HepG2 (cell line): ENCODE measurements around the gene NDUFB4. TPM values are rescaled to one million over a fixed set of nuclear protein-coding genes. Genes with fewer than 3 reads are reported as not detected.

ENCODE experiments used
- ATF7-NPFF ChIP-seq: sonication (generic); formaldehyde crosslinking; IDR thresholded peaks from 2 replicates; pipeline ENCODE4 v1.8.1; 2023; ENCODE audit warnings: mild to moderate bottlenecking, low read depth, missing genetic modification reagents, moderate library complexity
- DRAP1 ChIP-seq: IDR thresholded peaks from 2 replicates; pipeline ENCODE4 v1.6.1; 2016; ENCODE audit warnings: missing genetic modification reagents, missing compliant biosample characterization
- ELF3 ChIP-seq: IDR thresholded peaks from 2 replicates; pipeline ENCODE4 v1.6.1; 2016; ENCODE audit warnings: missing genetic modification reagents, missing compliant biosample characterization
- ETV5 ChIP-seq: IDR thresholded peaks from 2 replicates; pipeline ENCODE4 v1.6.1; 2018; ENCODE audit warnings: missing biosample characterization, missing genetic modification reagents, inconsistent platforms, borderline replicate concordance
- FOSL1 ChIP-seq: sonication (generic); formaldehyde crosslinking; IDR thresholded peaks from 2 replicates; pipeline ENCODE4 v1.9.0; 2021; ENCODE audit warnings: missing genetic modification reagents, borderline replicate concordance
- HBP1 ChIP-seq: IDR thresholded peaks from 2 replicates; pipeline ENCODE4 v1.6.1; 2016; ENCODE audit warnings: low read depth, control low read depth
- HES4 ChIP-seq: sonication (generic); formaldehyde crosslinking; IDR thresholded peaks from 2 replicates; pipeline ENCODE4 v1.9.0; 2021; ENCODE audit warnings: mild to moderate bottlenecking, missing genetic modification reagents, borderline replicate concordance
- KDM1A ChIP-seq: IDR thresholded peaks from 2 replicates; pipeline ENCODE4 v1.6.1; 2016; ENCODE audit warnings: missing compliant biosample characterization
- KDM2A ChIP-seq: sonication (generic); formaldehyde crosslinking; IDR thresholded peaks from 2 replicates; pipeline ENCODE4 v1.4.0; 2020; ENCODE audit warnings: low read depth, missing genetic modification reagents, borderline replicate concordance
- KLF12 ChIP-seq: sonication (generic); formaldehyde crosslinking; IDR thresholded peaks from 2 replicates; pipeline ENCODE4 v1.4.0; 2020; ENCODE audit warnings: missing genetic modification reagents, borderline replicate concordance
- PATZ1 ChIP-seq: sonication (generic); formaldehyde crosslinking; IDR thresholded peaks from 2 replicates; pipeline ENCODE4 v1.4.0; 2020; ENCODE audit warnings: missing genetic modification reagents
- POGZ ChIP-seq: sonication (generic); formaldehyde crosslinking; IDR thresholded peaks from 2 replicates; pipeline ENCODE4 v1.4.0; 2020; ENCODE audit warnings: mild to moderate bottlenecking, missing genetic modification reagents
- SMARCE1 ChIP-seq: fragments of 450-650 bp; IDR thresholded peaks from 2 replicates; pipeline ENCODE4 v1.6.1; 2017; ENCODE audit warnings: borderline replicate concordance
- SOX6 ChIP-seq, 2 experiments: fragments of 450-650 bp in 1 of 2; sonication (generic) in 1 of 2; formaldehyde crosslinking in 1 of 2; IDR thresholded peaks; 2 replicates each; pipeline versions ENCODE4 v1.4.0 to v1.6.1; 2017 to 2020; ENCODE audit warnings: antibody characterized with exemption in 1 of 2, mild to moderate bottlenecking in 1 of 2, missing genetic modification reagents in 1 of 2
- THRA ChIP-seq: sonication (generic); formaldehyde crosslinking; IDR thresholded peaks from 2 replicates; pipeline ENCODE4 v1.4.0; 2020; ENCODE audit warnings: missing genetic modification reagents, borderline replicate concordance
- ZNF414 ChIP-seq: sonication (generic); formaldehyde crosslinking; IDR thresholded peaks from 2 replicates; pipeline ENCODE4 v1.5.0; 2020; ENCODE audit warnings: missing genetic modification reagents
- ZNF563 ChIP-seq: sonication (generic); formaldehyde crosslinking; IDR thresholded peaks from 2 replicates; pipeline ENCODE4 v1.8.0; 2022; ENCODE audit warnings: mild to moderate bottlenecking, moderate library complexity, missing genetic modification reagents
- ZNF629 ChIP-seq: sonication (generic); formaldehyde crosslinking; conservative IDR thresholded peaks from 2 replicates; pipeline ENCODE4 v1.5.0; 2020; ENCODE audit warnings: missing genetic modification reagents
- ZNF850 ChIP-seq: sonication (generic); formaldehyde crosslinking; conservative IDR thresholded peaks from 2 replicates; pipeline ENCODE4 v1.9.0; 2021; ENCODE audit warnings: mild to moderate bottlenecking, missing genetic modification reagents
- ZSCAN25 ChIP-seq: sonication (generic); formaldehyde crosslinking; IDR thresholded peaks from 2 replicates; pipeline ENCODE4 v1.8.0; 2022; ENCODE audit warnings: mild to moderate bottlenecking, missing genetic modification reagents
- ZSCAN5A ChIP-seq: sonication (generic); formaldehyde crosslinking; IDR thresholded peaks from 2 replicates; pipeline ENCODE4 v1.8.0; 2022; ENCODE audit warnings: mild to moderate bottlenecking, missing genetic modification reagents, borderline replicate concordance
- polyA plus RNA-seq, 8 experiments: library from polyadenylated mRNA; depleted of rRNA in 3 of 8; stranded (reverse) in 7 of 8; unstranded in 1 of 8; fragments of >200 nt; fragmentation: Illumina TruSeq in 4 of 8; extraction: Trizol in 4 of 8; gene quantifications; 2 replicates each; pipeline versions ENCODE4 v1.2.1 to v1.2.3, GENCODE V29; 2011 to 2016; ENCODE audit warnings: low read depth in 4 of 8, missing spikeins in 1 of 8, mixed read lengths in 1 of 8; ENCODE audit not compliant: insufficient read depth in 1 of 8
- total RNA-seq, 5 experiments: library from RNA; depleted of rRNA; stranded (reverse); fragments of >200 nt; fragmentation: Illumina TruSeq; extraction: Trizol; gene quantifications; 2 replicates each; pipeline ENCODE4 v1.2.3, GENCODE V29; 2016; ENCODE audit warnings: low read depth in 1 of 5

Gene NDUFB4
- total and polyA plus RNA-seq, 2 of the 13 experiments (the other 11 are each of a cell fraction or from before 2014, with no cell fraction given) = 115 to 116 TPM

GRCh38 chr3:120596116-120596852 is at the start of gene NDUFB4 (continued):
- TF ChIP-seq SOX6 (IDR thresholded peaks at IDR 0.05) (no peak), SOX6 (CRISPR knock-in tag; IDR thresholded peaks at IDR 0.05) (peak; percentile 46), SMARCE1 (no peak), ZSCAN25 (0 out of 2 replicates have a peak, but pooled peaks have one; percentile 39), THRA (CRISPR knock-in tag) (no peak), KDM1A (CRISPR knock-in tag) (peak; percentile 79), FOSL1 (CRISPR knock-in tag) (no peak), KLF12 (no peak), ELF3 (no peak), POGZ (CRISPR knock-in tag) (peak; percentile 71; the same call in 1 of the 2 replicates), ETV5 (peak; percentile 8; the same call in 1 of the 2 replicates), KDM2A (CRISPR knock-in tag) (peak; percentile 61; the same call in 1 of the 2 replicates), ZNF629 (peak; percentile 98), DRAP1 (CRISPR knock-in tag) (peak; percentile 85), HES4 (CRISPR knock-in tag) (0 out of 2 replicates have a peak, but pooled peaks have one; percentile 30), HBP1 (CRISPR knock-in tag) (peak; percentile 65; the same call in 1 of the 2 replicates), ZNF850 (CRISPR knock-in tag) (no peak), PATZ1 (CRISPR knock-in tag) (peak; percentile 37; the same call in 1 of the 2 replicates), ZNF414 (CRISPR knock-in tag) (no peak), ATF7-NPFF (CRISPR knock-in tag) (peak; percentile 53; the same call in 1 of the 2 replicates), ZNF563 (CRISPR knock-in tag) (0 out of 2 replicates have a peak, but pooled peaks have one; percentile 52), ZSCAN5A (CRISPR knock-in tag) (0 out of 2 replicates have a peak, but pooled peaks have one; percentile 52)
